Neural progenitor cell (in vitro differentiated cells): ENCODE data around the gene SAMD4A.

Experiments used
- CTCF ChIP-seq: fragments of 200-600 bp; sonication (generic); IDR thresholded peaks from 2 replicates; pipeline ENCODE4 v1.5.1; 2017; ENCODE audit warnings: antibody characterized with exemption, mild to moderate bottlenecking
- EZH2 ChIP-seq: fragments of 200-600 bp; sonication (generic); IDR thresholded peaks from 2 replicates; pipeline ENCODE4 v1.6.1; 2017; ENCODE audit warnings: antibody characterized with exemption, mild to moderate bottlenecking, moderate library complexity

- TF ChIP-seq CTCF = no peak
- no peak for TF ChIP-seq EZH2
These were observed 227.2 kb downstream of the SAMD4A start for GRCh38 chr14:54794159-54794558.
